ENCODE measurements around the gene PPM1H.

The PPM1H gene

DNA sequence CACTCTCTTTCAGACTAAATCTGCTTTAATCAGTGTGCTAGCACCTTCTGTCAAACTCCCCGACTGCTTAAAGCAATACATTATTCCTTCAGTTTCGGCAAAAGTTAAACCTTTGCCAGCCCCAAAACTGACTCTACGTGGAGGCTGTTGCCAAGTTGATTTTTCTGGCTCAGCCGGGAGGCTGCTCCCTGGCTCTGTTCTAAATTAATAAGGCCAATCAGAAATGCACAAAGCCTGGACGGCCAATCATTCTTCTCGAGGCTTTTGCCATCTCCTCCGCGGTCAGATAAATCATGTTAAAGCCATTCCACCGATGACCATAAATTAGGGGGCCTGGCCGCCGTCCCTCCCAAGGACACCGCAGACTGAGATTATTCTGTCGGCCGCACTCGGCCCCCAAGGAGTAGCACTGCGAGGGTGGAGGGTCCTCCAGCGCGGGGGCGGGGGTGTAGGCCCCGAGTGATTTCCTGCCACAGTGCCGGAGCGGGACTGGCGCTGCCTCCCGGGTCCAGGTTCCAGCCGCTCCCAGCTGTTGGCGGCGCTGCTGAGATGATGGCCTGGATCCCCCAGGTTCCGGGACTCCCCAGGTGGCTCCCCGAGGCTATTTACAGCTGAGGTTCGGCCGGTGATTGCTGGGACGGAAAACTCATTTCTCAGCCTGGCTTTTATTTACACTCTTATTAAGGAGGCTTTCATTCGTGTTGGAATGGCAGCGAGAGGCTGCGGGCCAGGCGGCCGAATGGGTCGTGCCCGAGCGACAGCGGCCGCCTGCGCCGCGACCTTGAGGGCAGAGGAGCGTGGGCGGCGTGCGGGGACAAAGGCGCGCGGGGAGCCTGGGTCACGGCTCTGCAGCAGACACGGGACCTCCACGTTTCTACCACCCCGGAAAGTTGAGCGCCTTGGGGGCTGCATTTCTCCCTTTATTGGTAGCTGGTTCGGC lies 303.2 kb downstream of the PPM1H start:
- Histone ChIP-seq H3K27ac (ENCODE audit: extremely low read depth, low read depth, low read length) (peak overlapping the region; percentile 40; the same call in 1 of the 2 replicates), H3K4me3 (ENCODE audit: low read depth, low read length) (peak overlapping the region; percentile 23), H3K36me3 (ENCODE audit: control insufficient read depth in 2 of 2, insufficient read depth in 1 of 2, low read length in 2 of 2) (no peaks in the 10 kb centered on the region), H3K9me3 (ENCODE audit: control insufficient read depth, insufficient read depth, low read depth, low read length) (no peaks in the 10 kb centered on the region), H3K4me1 (ENCODE audit: control insufficient read depth, insufficient read depth, low read length) (no peaks in the 10 kb centered on the region; the same call in 1 of the 2 replicates)
- CTCF ChIA-PET = interaction anchor here (0.7 to 1.6 kb wide), 2 partner anchors 152 to 437 kb away, joined by 3 to 5 read pairs; no protein-coding TSS in a partner anchor
- POLR2A ChIA-PET = no interaction called here
- peak; percentile 87 for TF ChIP-seq ZBTB17 (tag by site-specific recombination; IDR thresholded peaks at IDR 0.05)
- TF ChIP-seq, protein P1, sequence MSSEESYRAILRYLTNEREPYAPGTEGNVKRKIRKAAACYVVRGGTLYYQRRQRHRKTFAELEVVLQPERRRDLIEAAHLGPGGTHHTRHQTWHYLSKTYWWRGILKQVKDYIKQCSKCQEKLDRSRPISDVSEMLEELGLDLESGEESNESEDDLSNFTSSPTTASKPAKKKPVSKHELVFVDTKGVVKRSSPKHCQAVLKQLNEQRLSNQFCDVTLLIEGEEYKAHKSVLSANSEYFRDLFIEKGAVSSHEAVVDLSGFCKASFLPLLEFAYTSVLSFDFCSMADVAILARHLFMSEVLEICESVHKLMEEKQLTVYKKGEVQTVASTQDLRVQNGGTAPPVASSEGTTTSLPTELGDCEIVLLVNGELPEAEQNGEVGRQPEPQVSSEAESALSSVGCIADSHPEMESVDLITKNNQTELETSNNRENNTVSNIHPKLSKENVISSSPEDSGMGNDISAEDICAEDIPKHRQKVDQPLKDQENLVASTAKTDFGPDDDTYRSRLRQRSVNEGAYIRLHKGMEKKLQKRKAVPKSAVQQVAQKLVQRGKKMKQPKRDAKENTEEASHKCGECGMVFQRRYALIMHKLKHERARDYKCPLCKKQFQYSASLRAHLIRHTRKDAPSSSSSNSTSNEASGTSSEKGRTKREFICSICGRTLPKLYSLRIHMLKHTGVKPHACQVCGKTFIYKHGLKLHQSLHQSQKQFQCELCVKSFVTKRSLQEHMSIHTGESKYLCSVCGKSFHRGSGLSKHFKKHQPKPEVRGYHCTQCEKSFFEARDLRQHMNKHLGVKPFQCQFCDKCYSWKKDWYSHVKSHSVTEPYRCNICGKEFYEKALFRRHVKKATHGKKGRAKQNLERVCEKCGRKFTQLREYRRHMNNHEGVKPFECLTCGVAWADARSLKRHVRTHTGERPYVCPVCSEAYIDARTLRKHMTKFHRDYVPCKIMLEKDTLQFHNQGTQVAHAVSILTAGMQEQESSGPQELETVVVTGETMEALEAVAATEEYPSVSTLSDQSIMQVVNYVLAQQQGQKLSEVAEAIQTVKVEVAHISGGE (tag by site-specific recombination; conservative IDR thresholded peaks at IDR 0.05; ENCODE audit: low read depth) = peak; percentile 31; the same call in 1 of the 2 replicates
- TF ChIP-seq ZNF362 (tag by site-specific recombination; IDR thresholded peaks at IDR 0.05) = no peak
- no peak for TF ChIP-seq ZBTB48 (tag by site-specific recombination; IDR thresholded peaks at IDR 0.05)
- no peak for TF ChIP-seq ZNF645 (tag by site-specific recombination; IDR thresholded peaks at IDR 0.05)
- no peak for TF ChIP-seq ZBTB1 (tag by site-specific recombination; IDR thresholded peaks at IDR 0.05)
- TF ChIP-seq SALL2 (tag by site-specific recombination; IDR thresholded peaks at IDR 0.05; ENCODE audit: borderline replicate concordance) = no peak
- no peak for TF ChIP-seq ZNF426 (tag by site-specific recombination; IDR thresholded peaks at IDR 0.05)
- TF ChIP-seq, protein P2, sequence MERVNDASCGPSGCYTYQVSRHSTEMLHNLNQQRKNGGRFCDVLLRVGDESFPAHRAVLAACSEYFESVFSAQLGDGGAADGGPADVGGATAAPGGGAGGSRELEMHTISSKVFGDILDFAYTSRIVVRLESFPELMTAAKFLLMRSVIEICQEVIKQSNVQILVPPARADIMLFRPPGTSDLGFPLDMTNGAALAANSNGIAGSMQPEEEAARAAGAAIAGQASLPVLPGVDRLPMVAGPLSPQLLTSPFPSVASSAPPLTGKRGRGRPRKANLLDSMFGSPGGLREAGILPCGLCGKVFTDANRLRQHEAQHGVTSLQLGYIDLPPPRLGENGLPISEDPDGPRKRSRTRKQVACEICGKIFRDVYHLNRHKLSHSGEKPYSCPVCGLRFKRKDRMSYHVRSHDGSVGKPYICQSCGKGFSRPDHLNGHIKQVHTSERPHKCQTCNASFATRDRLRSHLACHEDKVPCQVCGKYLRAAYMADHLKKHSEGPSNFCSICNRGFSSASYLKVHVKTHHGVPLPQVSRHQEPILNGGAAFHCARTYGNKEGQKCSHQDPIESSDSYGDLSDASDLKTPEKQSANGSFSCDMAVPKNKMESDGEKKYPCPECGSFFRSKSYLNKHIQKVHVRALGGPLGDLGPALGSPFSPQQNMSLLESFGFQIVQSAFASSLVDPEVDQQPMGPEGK (tag by site-specific recombination; IDR thresholded peaks at IDR 0.05) = peak; percentile 91
- no peak for TF ChIP-seq ZNF10 (tag by site-specific recombination; IDR thresholded peaks at IDR 0.05)
- TF ChIP-seq, protein P3, sequence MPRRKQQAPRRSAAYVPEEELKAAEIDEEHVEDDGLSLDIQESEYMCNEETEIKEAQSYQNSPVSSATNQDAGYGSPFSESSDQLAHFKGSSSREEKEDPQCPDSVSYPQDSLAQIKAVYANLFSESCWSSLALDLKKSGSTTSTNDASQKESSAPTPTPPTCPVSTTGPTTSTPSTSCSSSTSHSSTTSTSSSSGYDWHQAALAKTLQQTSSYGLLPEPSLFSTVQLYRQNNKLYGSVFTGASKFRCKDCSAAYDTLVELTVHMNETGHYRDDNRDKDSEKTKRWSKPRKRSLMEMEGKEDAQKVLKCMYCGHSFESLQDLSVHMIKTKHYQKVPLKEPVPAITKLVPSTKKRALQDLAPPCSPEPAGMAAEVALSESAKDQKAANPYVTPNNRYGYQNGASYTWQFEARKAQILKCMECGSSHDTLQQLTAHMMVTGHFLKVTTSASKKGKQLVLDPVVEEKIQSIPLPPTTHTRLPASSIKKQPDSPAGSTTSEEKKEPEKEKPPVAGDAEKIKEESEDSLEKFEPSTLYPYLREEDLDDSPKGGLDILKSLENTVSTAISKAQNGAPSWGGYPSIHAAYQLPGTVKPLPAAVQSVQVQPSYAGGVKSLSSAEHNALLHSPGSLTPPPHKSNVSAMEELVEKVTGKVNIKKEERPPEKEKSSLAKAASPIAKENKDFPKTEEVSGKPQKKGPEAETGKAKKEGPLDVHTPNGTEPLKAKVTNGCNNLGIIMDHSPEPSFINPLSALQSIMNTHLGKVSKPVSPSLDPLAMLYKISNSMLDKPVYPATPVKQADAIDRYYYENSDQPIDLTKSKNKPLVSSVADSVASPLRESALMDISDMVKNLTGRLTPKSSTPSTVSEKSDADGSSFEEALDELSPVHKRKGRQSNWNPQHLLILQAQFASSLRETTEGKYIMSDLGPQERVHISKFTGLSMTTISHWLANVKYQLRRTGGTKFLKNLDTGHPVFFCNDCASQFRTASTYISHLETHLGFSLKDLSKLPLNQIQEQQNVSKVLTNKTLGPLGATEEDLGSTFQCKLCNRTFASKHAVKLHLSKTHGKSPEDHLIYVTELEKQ (tag by site-specific recombination; IDR thresholded peaks at IDR 0.05; ENCODE audit: borderline replicate concordance) = 0 out of 2 replicates have a peak, but pooled peaks have one; percentile 18
- 0 out of 2 replicates have a peak, but pooled peaks have one; percentile 23 for TF ChIP-seq IKZF3 (tag by site-specific recombination; IDR thresholded peaks at IDR 0.05)
- peak; percentile 87 for TF ChIP-seq ZFHX2 (tag by site-specific recombination; conservative IDR thresholded peaks at IDR 0.05)
- no peak for TF ChIP-seq ZNF521 (tag by site-specific recombination; IDR thresholded peaks at IDR 0.05)
- TF ChIP-seq ZNF175 (tag by site-specific recombination; IDR thresholded peaks at IDR 0.05) = no peak
- TF ChIP-seq ZSCAN30 (tag by site-specific recombination; IDR thresholded peaks at IDR 0.05) = peak; percentile 68; the same call in 1 of the 2 replicates
- peak; percentile 49; the same call in 1 of the 2 replicates for TF ChIP-seq KLF8 (tag by site-specific recombination; IDR thresholded peaks at IDR 0.05)
- no peak for TF ChIP-seq SETDB1 (IDR thresholded peaks at IDR 0.05; ENCODE audit: insufficient read length, low read length)
- no peak for TF ChIP-seq ZNF146 (tag by site-specific recombination; IDR thresholded peaks at IDR 0.05)
- TF ChIP-seq, protein P4, sequence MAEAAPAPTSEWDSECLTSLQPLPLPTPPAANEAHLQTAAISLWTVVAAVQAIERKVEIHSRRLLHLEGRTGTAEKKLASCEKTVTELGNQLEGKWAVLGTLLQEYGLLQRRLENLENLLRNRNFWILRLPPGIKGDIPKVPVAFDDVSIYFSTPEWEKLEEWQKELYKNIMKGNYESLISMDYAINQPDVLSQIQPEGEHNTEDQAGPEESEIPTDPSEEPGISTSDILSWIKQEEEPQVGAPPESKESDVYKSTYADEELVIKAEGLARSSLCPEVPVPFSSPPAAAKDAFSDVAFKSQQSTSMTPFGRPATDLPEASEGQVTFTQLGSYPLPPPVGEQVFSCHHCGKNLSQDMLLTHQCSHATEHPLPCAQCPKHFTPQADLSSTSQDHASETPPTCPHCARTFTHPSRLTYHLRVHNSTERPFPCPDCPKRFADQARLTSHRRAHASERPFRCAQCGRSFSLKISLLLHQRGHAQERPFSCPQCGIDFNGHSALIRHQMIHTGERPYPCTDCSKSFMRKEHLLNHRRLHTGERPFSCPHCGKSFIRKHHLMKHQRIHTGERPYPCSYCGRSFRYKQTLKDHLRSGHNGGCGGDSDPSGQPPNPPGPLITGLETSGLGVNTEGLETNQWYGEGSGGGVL (tag by site-specific recombination; IDR thresholded peaks at IDR 0.05) = peak; percentile 24; the same call in 1 of the 2 replicates
- peak; percentile 89 for TF ChIP-seq GLIS2 (tag by site-specific recombination; IDR thresholded peaks at IDR 0.05)
- no peak for TF ChIP-seq ZNF785 (tag by site-specific recombination; IDR thresholded peaks at IDR 0.05)
